ENCODE data around the gene GRB10. TPM values are rescaled to one million over a fixed set of nuclear protein-coding genes. Genes with fewer than 3 reads are reported as not detected.
"Not testable (repeated sequence)": the region's sequence is repeated elsewhere in the genome, so short reads cannot be mapped to it uniquely, and the experiment has no call there.

Gene GRB10
- total RNA-seq, 1 experiment from 2014 or later = 24.7 TPM

- no peak for DNase-seq (ENCODE audit: extremely low read depth, low read depth)
Measured at GRCh38 chr7:50592940-50593339, 189.8 kb downstream of the GRB10 start.

DNA sequence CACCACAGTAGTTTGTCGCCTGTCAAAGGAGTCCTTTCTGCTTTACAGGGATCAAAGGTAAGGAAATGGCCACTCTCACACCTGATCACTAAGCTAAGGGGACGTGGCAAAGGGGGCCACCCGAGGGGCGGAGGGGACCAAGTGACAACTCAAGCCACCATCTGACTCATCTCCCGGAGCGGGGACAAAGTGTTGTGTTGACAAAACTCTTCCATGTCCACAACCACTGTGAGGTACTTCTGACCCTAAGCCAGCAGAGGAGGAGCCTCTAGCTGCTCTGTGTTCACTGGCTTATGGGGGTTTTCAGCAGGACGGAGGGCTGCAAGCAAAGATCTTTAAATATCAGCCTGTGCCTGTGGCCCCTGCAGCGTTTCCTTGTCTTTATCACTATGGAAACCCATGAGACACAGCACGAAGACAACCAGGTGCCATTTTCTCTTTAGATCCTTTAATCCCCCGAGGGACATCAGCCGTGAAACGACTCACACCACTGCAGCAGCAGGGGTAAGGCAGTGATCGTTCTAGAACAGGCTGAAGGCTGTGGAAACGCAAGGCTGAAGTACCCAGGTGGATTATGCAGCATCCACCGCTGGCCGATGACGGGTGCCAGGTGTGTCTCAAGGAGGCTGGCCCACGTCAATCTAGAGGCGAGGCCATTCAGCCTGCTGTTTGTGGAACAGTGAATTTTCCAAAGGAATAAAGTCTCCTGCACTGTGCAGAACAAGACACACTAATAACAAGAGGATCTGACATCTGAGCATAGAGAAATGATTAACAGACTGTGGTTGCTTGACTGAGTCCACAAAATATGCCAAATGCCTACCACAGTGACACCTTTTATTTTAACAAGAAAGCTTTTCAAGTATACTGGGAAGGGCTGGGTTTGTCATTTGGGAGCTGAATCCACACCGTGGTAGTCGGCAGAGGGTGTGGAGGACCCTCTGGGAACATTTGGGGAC, 190.9 kb downstream of the GRB10 start:
- DNase-seq (ENCODE audit: extremely low read depth, low read depth) = no peak

DNA sequence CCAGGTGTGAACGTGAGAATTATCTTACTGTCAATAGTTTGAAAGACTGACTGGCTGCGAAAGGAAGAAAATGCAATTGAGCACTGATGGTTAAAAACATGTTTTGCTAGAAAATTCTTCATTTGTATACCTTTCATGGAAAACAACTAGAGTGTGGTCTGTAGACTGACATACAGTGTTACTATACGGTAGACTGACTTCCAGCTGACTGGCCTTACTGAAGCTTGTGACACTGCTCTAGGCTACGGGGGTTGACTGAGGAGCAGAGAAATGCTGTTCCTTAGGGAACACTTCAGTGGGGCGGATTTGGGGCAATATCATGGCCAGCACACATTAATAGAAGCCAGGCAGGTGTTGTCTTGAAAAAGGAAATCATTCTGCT, 191.6 kb downstream of the GRB10 start:
- DNase-seq (ENCODE audit: extremely low read depth, low read depth) = no peak

DNA sequence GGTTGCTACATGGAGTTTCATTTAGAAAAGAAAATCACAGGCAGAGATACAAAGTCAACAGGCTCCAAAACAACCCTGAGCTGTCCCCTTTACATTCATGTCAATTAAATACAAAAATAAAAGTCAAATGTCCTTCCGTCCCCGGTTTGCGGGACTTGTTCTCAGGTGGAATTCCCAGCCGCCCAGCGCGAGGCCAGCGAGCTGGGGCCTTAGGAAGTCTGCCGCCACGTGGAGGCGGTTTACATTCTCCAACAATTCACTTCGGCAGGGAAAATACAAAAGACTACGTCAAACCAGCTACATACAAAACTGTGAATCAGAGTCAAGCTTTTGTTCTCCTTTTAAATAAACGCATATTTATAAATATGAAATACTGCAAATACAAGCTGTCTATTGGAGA, 192.2 kb downstream of the GRB10 start:
- no peak for DNase-seq (ENCODE audit: extremely low read depth, low read depth)

- no peak for DNase-seq (ENCODE audit: extremely low read depth, low read depth)
Measured at GRCh38 chr7:50589364-50589763, 193.3 kb downstream of the GRB10 start.

GRCh38 chr7:50588937-50589336, 193.8 kb downstream of the GRB10 start:
- DNase-seq (ENCODE audit: extremely low read depth, low read depth) = no peak

- no peak for DNase-seq (ENCODE audit: extremely low read depth, low read depth)
Measured at GRCh38 chr7:50587737-50588136, 195.0 kb downstream of the GRB10 start.

DNA sequence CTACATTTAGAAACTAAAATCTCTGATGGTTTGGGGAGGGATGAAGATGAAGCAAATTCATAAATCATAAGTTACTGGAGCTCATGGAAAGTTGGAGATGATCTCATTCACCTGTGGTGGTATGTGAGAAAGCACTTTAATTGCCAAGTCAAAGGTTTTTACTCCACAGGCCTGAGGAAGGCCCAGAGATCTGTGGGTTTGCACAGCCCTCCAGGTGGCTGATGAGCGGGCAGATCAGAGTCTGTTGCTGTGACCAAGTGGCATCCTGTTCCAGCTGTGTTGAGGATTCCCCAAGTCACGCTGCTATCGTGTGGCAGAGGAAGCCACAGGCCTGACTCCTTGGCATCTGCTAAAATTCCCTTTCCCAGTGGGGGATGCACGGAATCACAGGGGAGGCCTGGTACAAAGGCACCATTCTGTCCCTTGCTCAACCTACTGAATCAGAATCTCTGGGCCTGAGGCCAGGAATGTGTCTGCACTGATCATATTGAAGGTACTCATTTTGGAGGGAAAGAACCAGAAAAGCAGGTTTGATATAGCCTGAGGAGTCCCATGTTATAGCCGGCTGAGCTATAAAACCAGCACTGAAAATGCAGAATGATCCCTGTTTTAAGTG, 197.8 kb downstream of the GRB10 start:
- DNase-seq (ENCODE audit: extremely low read depth, low read depth) = no peak

GRCh38 chr7:50584386-50584785, 198.3 kb downstream of the GRB10 start:
- no peak for DNase-seq (ENCODE audit: extremely low read depth, low read depth)

DNA sequence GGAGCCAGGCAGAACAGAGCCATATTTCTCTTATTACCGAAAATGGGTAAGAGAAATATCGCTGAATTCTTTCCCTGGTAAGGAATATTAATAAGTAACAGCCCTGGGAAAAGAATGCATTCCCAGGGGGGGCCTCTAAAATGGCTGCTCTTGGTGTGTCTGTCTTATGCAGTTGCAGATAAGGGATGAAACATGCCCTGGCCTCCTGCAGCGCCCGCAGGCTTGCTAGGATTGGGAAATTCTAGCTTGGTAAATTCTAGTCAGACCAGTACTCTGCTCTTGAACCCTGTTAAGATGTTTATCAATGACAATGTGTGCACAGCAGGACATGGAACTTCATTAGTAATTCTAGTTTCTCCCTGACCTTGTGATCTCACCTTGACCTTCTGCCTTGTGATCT, 199.4 kb downstream of the GRB10 start:
- not testable (repeated sequence) for DNase-seq (ENCODE audit: extremely low read depth, low read depth)

GRCh38 chr7:50582271-50582670, 200.4 kb downstream of the GRB10 start:
- DNase-seq (ENCODE audit: extremely low read depth, low read depth) = not testable (repeated sequence)

DNA sequence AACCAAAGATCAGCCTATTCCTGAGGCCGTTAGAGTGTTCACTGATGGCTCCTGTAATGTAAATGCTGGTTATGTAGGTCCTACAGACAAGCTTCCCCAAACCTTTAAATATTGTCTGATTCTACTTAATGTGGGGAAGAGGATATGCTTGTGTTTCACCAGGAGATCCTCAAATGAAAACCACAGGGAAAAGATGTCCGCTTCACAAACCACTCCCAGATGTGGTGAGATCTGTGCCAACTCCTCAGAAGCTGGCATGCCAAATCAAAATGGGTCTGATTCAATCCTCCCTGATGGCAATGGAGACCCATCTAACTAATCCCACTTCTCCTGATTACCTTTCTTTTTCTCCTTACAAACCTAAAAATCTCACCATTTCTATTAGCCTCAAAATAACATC, 202.0 kb downstream of the GRB10 start:
- not testable (repeated sequence) for DNase-seq (ENCODE audit: extremely low read depth, low read depth)

GRCh38 chr7:50580057-50580456, 202.6 kb downstream of the GRB10 start:
- DNase-seq (ENCODE audit: extremely low read depth, low read depth) = no peak

DNA sequence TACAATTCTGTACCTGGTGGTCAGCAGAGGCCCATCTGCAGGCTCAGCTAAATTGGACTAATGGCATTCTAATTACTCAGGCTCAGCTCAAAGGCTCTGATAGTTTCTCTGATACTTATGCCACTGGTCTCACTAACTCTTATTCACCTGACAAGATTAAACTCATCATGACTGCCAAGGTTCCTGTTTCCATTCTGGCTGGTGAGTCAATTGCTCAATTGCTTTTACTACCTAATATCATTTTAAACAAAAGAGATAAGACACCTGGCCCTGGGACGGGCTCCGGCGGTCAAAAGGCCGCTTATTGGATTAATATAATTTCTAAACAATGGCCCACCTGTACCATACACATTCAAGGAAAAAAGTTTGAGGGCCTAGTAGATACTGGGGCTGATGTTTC, 204.6 kb downstream of the GRB10 start:
- DNase-seq (ENCODE audit: extremely low read depth, low read depth) = not testable (repeated sequence)

DNA sequence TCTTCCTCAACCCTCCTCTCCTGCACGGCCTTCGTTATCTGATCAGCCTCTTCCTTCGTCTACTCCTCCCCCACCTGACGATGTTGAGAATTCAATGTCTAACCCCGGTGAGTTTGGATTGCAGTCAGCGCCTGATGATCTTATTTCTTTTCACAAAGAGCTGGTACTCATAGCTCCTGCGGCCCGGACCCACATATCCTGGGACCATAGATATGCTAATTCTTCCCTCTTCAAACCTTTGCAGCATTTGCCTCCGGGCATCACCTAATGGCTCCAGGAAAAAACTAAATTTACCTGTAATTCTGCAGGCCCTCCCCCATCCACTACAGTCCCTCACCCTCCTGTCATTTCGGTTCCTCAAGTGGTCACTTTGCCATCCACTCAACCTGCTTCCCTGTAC, 205.1 kb downstream of the GRB10 start:
- no peak for DNase-seq (ENCODE audit: extremely low read depth, low read depth)

GRCh38 chr7:50576388-50576787, 206.3 kb downstream of the GRB10 start:
- not testable (repeated sequence) for DNase-seq (ENCODE audit: extremely low read depth, low read depth)

- DNase-seq (ENCODE audit: extremely low read depth, low read depth) = no peak
Measured at GRCh38 chr7:50567715-50568261, 214.9 kb downstream of the GRB10 start.

GRCh38 chr7:50565977-50566376, 216.7 kb downstream of the GRB10 start:
- DNase-seq (ENCODE audit: extremely low read depth, low read depth) = no peak

DNA sequence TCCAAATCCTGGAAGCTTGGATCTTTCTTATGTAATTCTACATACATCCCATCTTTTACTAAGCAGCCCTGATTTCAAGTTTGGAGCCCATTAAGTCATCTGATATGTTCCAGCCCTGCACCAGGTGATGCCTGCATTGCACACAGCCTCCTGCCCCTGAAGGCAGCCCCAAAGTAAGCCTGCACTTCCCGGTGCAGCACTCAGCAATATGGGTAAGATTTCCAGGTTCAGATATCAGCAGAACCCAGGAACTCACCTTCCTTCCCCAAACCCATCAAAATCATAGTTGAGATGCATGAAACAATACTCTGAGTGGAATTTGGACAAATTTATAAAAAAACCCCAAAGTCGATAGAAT, 217.2 kb downstream of the GRB10 start:
- DNase-seq (ENCODE audit: extremely low read depth, low read depth) = no peak

DNA sequence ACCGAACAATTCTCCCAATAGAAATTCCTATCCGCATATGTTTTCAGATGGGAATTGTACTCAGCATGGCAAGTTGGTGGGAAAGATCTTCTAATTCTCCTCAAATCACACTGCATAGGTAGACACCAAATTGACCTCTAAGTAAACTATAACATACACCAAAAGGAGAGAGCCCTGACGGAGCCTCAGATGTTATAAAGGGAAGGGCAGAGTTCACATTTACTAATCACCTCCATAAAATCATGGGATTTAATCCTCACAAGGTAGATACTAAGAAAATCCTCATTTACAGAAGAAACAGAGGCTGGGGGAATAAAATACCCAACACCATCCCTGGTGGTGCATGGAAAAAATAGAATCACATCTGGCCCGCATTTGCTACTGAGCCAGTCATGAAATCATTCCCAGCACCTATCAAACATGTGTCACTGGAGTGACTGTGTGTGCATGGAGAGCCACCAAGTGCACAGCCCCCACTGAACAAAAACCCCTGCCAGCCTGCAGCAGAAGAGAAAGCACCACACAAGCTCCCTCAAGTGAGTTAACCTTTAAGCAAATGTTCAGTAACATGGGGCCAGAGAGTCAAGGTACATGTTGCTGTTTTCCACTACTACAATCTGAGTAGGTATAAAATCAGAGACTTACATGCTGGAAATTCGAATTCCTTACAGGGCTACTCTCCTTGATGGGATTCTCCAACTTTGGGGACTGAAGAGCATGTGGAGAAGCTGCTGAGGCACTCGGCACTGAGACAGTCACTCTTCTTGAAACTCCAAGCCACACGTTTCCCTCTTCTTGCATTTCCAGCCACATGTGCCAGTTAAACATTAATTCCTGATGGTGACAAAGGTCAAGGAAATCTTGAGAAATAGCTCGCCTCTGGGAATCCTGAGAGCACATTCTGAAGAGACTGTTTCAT, 217.8 kb downstream of the GRB10 start, which contains the start of gene DDC:
TSS of gene DDC (minus strand) at position 766 of the 919 bp plus-strand sequence. CDS start 21,320 bp downstream, outside the sequence.
- no peak for DNase-seq (ENCODE audit: extremely low read depth, low read depth)

DNA sequence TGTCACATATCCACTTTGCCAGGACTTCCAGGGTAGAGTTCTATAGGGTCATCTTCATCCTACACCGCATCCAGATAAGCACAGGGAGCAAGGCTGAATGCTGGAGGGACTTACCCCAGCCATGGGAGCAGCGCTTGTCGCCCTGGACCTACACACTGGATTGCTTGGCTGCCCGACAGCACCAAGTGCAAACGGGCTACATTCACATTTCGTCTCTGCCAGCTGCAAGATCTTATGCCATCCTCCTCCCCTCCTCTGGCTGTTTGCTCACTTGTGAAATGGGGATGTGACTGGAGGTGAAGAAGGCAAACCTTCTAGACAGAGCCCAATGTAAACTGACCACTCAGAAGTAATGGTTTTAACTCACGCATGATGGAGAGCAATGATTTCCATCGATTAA, 218.5 kb downstream of the GRB10 start:
- DNase-seq (ENCODE audit: extremely low read depth, low read depth) = no peak
